IMR-90 (cell line): ENCODE results near the gene ENOX1.

Source experiments
- CEBPB ChIP-seq: IDR thresholded peaks from 2 replicates; pipeline ENCODE4 v1.6.1; 2012; ENCODE audit warnings: low read depth, low read length, improper control_type of control experiment
- CTCF ChIP-seq: conservative IDR thresholded peaks from 2 replicates; pipeline ENCODE4 v1.5.1; 2012; ENCODE audit warnings: mild to moderate bottlenecking, low read depth, low read length, improper control_type of control experiment
- RFX5 ChIP-seq: IDR thresholded peaks from 2 replicates; pipeline ENCODE4 v1.8.0; 2012; ENCODE audit warnings: low read depth, mild to moderate bottlenecking, low read length, moderate library complexity

GRCh38 chr13:43196750-43197370 is 589.9 kb downstream of the ENOX1 start:
- TF ChIP-seq CTCF (no peak), RFX5 (no peak), CEBPB (no peak)
